NCI-H1436 (cell line): Measurements from ENCODE around the gene WDR20.
"Not testable (repeated sequence)": the region's sequence is repeated elsewhere in the genome, so short reads cannot be mapped to it uniquely, and the experiment has no call there.

Experiments
- DNase-seq: peaks from one replicate; lab custom pipeline; 2025; lab: John Stamatoyannopoulos, UW

The WDR20 gene

GRCh38 chr14:102171173-102172020 is 31.7 kb downstream of the WDR20 start:
- DNase-seq = no peak

- DNase-seq = not testable (repeated sequence)
Measured at GRCh38 chr14:102172021-102172272, 32.2 kb downstream of the WDR20 start.

- DNase-seq = not testable (repeated sequence)
Measured at GRCh38 chr14:102172721-102173120, 33.0 kb downstream of the WDR20 start.

GRCh38 chr14:102177161-102177560 is 37.5 kb downstream of the WDR20 start:
- DNase-seq = no peak

- no peak for DNase-seq
Measured at GRCh38 chr14:102178806-102179205, 39.1 kb downstream of the WDR20 start.

GRCh38 chr14:102180248-102180998 is 40.7 kb downstream of the WDR20 start:
- DNase-seq = no peak

GRCh38 chr14:102181187-102181586 is 41.5 kb downstream of the WDR20 start:
- DNase-seq = no peak

GRCh38 chr14:102182190-102182589 is 42.5 kb downstream of the WDR20 start:
- DNase-seq = no peak

GRCh38 chr14:102182936-102183619 is 43.4 kb downstream of the WDR20 start:
- DNase-seq = no peak

- DNase-seq = no peak
Measured at GRCh38 chr14:102183886-102184285, 44.2 kb downstream of the WDR20 start.

GRCh38 chr14:102184316-102185035 is 44.8 kb downstream of the WDR20 start:
- no peak for DNase-seq

GRCh38 chr14:102185360-102185759 is 45.7 kb downstream of the WDR20 start:
- no peak for DNase-seq

GRCh38 chr14:102187044-102187443 is 47.3 kb downstream of the WDR20 start:
- no peak for DNase-seq

GRCh38 chr14:102187568-102188001 is 47.9 kb downstream of the WDR20 start:
- DNase-seq = no peak

- no peak for DNase-seq
Measured at GRCh38 chr14:102188187-102188586, 48.5 kb downstream of the WDR20 start.

GRCh38 chr14:102189874-102190273 is 50.2 kb downstream of the WDR20 start:
- DNase-seq = no peak

GRCh38 chr14:102192840-102193502 is 53.3 kb downstream of the WDR20 start:
- DNase-seq = no peak

GRCh38 chr14:102194856-102195255 is 55.2 kb downstream of the WDR20 start:
- no peak for DNase-seq

- DNase-seq = no peak
Measured at GRCh38 chr14:102195446-102195845, 55.7 kb downstream of the WDR20 start.

GRCh38 chr14:102196039-102196901 is 56.6 kb downstream of the WDR20 start:
- no peak for DNase-seq

- no peak for DNase-seq
Measured at GRCh38 chr14:102196902-102197230, 57.2 kb downstream of the WDR20 start.
